MCF 10A (cell line): ENCODE data around the gene GALNT9. TPM values are rescaled to one million over a fixed set of nuclear protein-coding genes. Genes with fewer than 3 reads are reported as not detected.

ENCODE experiments used
- BruUV-seq: library from RNA; stranded (reverse); fragments of 400-500 nt; replicated peaks from 2 replicates; lab custom pipeline; 2021; lab: Mats Ljungman, UMichigan
- CTCF ChIA-PET: fragments of 300-600 bp; sonication (Branson Sonifier 250); formaldehyde crosslinking; extraction: SDS; loops from one replicate; lab custom pipeline; 2021; ENCODE audit warnings: antibody characterized with exemption, inconsistent platforms; lab: Yijun Ruan, JAX
- POLR2A ChIA-PET: fragments of 300-600, 350-650 bp; sonication (Branson Sonifier 250); formaldehyde crosslinking; extraction: SDS; loops from one replicate; lab custom pipeline; 2020; ENCODE audit warnings: antibody characterized with exemption, inconsistent platforms; lab: Yijun Ruan, JAX
- DNase-seq: peaks from one replicate; pipeline ENCODE4 v3.0.0-alpha.2; 2018; ENCODE audit not compliant: unreplicated experiment
- H3K27ac Mint-ChIP-seq: one replicate; pipeline ENCODE4 v1.8.0; 2022; ENCODE audit warnings: mild to moderate bottlenecking, low read depth, mixed read lengths; ENCODE audit not compliant: unreplicated experiment
- H3K27me3 Mint-ChIP-seq: one replicate; pipeline ENCODE4 v1.8.0; 2022; ENCODE audit warnings: mixed read lengths; ENCODE audit not compliant: insufficient read depth, unreplicated experiment
- H3K36me3 Mint-ChIP-seq: one replicate; pipeline ENCODE4 v1.8.0; 2022; ENCODE audit warnings: mild to moderate bottlenecking, moderate library complexity, mixed read lengths; ENCODE audit not compliant: insufficient read depth, unreplicated experiment
- H3K4me1 Mint-ChIP-seq: one replicate; pipeline ENCODE4 v1.8.0; 2022; ENCODE audit warnings: mixed read lengths; ENCODE audit not compliant: insufficient read depth, unreplicated experiment
- H3K4me3 Mint-ChIP-seq: one replicate; pipeline ENCODE4 v1.8.0; 2022; ENCODE audit warnings: mild to moderate bottlenecking, moderate library complexity, mixed read lengths; ENCODE audit not compliant: unreplicated experiment
- H3K9me3 Mint-ChIP-seq: one replicate; pipeline ENCODE4 v1.8.0; 2022; ENCODE audit warnings: mixed read lengths; ENCODE audit not compliant: unreplicated experiment
- CTCF ChIP-seq: fragments of 200-600 bp; IDR thresholded peaks from one replicate; pipeline ENCODE4 v1.8.0; 2022; ENCODE audit warnings: antibody characterized with exemption, mild to moderate bottlenecking; ENCODE audit not compliant: unreplicated experiment
- intact Hi-C: fragments of 100-400 bp; cut with micrococcal nuclease; formaldehyde crosslinking; loops from 2 replicates; pipeline ENCODE4 v1.14.1; 2022
- total RNA-seq: library from RNA; stranded (reverse); gene quantifications from 2 replicates; pipeline ENCODE4 v1.2.3, GENCODE V29; 2022

The GALNT9 gene
- total RNA-seq, 1 experiment from 2014 or later = 4.4 TPM

GRCh38 chr12:132218527-132218875 lies 110.9 kb downstream of the GALNT9 start:
- Mint-ChIP-seq H3K27ac (no peak overlapping the region), H3K9me3 (no peaks in the 10 kb centered on the region), H3K36me3 (no peaks in the 10 kb centered on the region), H3K4me3 (no peak overlapping the region), H3K4me1 (no peaks in the 10 kb centered on the region), H3K27me3 (peaks cover 62% of the 10 kb centered on the region)
- BruUV-seq = no TSS peak
- no peak for TF ChIP-seq CTCF
- no peak for DNase-seq
- CTCF ChIA-PET = interaction anchor here (0.6 to 1.4 kb wide), 3 partner anchors 9 to 63 kb away, joined by 3 to 6 read pairs (median 4); no protein-coding TSS in a partner anchor
- POLR2A ChIA-PET = no interaction called here
- intact Hi-C loops = loop anchor here (2.0 kb wide), 1 partner anchor 64 kb away; no protein-coding TSS in a partner anchor

- Mint-ChIP-seq H3K27ac (no peak overlapping the region), H3K36me3 (no peaks in the 10 kb centered on the region), H3K27me3 (peaks cover 67% of the 10 kb centered on the region), H3K4me1 (no peaks in the 10 kb centered on the region), H3K9me3 (no peaks in the 10 kb centered on the region), H3K4me3 (no peak overlapping the region)
- no peak for TF ChIP-seq CTCF
- ChIA-PET POLR2A (no interaction called here), CTCF (no interaction called here)
- BruUV-seq = no TSS peak
- intact Hi-C loops = loop anchor here (2.0 kb wide), 1 partner anchor 63 kb away; no protein-coding TSS in a partner anchor
- no peak for DNase-seq
Observed at GRCh38 chr12:132217800-132218526, 111.4 kb downstream of the GALNT9 start.

GRCh38 chr12:132217371-132217770 lies 112.0 kb downstream of the GALNT9 start:
- TF ChIP-seq CTCF = no peak
- POLR2A ChIA-PET = no interaction called here
- CTCF ChIA-PET = no interaction called here
- Mint-ChIP-seq H3K27me3 (peaks cover 68% of the 10 kb centered on the region), H3K36me3 (no peaks in the 10 kb centered on the region), H3K4me1 (no peaks in the 10 kb centered on the region), H3K4me3 (no peak overlapping the region), H3K27ac (no peak overlapping the region), H3K9me3 (no peaks in the 10 kb centered on the region)
- intact Hi-C loops = no loop called here
- no TSS peak for BruUV-seq
- no peak for DNase-seq

GRCh38 chr12:132216354-132216987 lies 112.9 kb downstream of the GALNT9 start:
- ChIA-PET POLR2A (no interaction called here), CTCF (no interaction called here)
- no peak overlapping the region for H3K4me3 Mint-ChIP-seq
- no peaks in the 10 kb centered on the region for H3K4me1 Mint-ChIP-seq
- H3K9me3 Mint-ChIP-seq = no peaks in the 10 kb centered on the region
- no peak for DNase-seq
- intact Hi-C loops = no loop called here
- no TSS peak for BruUV-seq
- no peaks in the 10 kb centered on the region for H3K36me3 Mint-ChIP-seq
- no peak overlapping the region for H3K27ac Mint-ChIP-seq
- TF ChIP-seq CTCF = no peak
- H3K27me3 Mint-ChIP-seq = peaks cover 74% of the 10 kb centered on the region
